GM21447 (cell line): ENCODE results near the gene PRDM10.

ENCODE experiments used
- ATAC-seq: cut with Tn5 transposase; IDR thresholded peaks from one replicate; pipeline ENCODE4 v1.9.1; 2021; ENCODE audit not compliant: unreplicated experiment

Gene PRDM10

DNA sequence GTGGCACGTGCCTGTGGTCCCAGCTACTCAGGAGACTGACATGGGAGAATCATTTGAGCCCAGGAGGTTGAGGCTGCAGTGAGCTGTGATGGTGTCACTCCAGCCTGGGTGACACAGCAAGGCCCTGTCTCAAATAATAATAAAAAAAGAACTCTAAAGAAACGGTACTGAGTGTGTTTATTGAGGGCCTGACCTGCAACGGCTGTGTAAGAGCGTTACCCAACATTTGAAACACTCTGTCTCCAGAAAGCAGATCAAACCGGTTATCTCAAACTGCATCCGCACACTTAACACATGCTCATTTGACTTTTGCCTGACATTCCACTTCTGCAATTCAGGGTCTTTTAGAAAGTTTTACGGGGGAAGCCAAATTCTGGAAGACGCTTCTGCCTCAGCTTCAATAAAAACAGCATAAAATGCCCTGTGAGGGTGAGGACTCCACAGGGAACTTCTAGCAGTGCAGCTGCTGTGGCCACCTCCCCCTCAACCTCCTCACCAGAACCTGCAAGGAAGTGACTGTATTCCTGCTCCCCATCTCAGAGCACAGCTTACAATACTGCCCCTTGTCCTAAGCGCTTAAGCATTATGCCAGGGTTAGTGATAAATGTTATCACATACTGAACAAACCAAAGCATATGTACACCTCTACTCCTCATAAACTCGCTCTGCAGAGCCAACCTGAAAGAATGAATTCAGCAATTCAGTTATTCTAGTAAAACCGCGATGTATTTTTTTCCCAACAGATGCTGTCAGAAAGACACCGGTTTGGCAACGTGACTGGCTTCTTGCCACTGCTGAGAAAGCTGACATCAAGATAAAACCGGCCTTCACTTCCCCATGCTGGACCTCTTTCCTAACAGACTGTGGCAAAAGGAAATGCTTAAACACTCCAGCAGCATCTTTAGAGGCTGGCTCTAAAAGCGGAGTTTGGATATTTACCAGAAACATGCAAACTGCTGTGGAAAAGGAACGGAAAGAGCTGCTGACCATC, 52.2 kb downstream of the PRDM10 start:
- ATAC-seq, result no peak

DNA sequence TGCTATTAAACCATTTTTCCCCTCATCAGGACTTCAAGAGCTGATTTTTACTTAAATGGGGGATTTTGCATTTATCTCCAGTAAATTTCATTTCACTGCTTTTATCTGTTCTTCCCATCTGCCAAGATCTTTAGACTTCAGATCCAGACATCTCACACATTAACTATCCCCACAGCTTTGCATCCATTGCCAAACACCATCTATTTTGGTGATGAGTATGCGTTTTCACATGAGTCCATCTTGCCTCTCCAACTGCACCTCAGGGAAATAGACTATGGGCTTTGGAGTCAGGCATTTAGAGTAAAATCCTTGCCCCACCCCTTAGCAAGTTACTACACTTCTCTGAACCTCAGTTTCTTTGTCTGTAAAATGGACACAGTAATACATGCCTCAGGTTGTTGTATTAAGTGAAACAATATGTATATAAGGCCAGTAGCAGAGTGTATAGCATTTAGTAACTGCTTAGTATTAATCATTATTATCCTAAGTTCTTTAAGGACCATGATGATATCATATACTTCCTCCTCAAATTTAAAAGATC, 53.6 kb downstream of the PRDM10 start:
- no peak for ATAC-seq

DNA sequence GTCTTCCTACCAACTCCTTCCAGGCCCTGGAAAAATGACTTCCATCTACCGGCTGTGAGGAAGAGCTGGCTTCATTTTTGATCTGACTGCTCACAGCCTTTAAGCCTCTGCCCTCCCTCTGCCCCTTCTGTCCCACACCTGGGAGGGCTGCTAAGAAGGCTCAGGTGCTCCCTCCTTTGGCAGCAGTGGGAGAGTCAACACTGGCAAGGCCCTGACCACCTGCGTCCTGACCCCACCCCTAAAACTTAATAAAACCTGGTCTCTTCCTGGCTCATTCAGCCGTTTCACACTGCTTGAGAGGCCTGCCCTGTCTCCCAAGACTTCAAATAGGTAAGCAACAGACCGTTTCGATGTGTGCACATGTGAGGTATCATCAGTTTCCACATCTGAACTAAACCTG, 55.2 kb downstream of the PRDM10 start:
- no peak for ATAC-seq

- ATAC-seq, result no peak
Measured at GRCh38 chr11:129946965-129947364, 55.7 kb downstream of the PRDM10 start.

DNA sequence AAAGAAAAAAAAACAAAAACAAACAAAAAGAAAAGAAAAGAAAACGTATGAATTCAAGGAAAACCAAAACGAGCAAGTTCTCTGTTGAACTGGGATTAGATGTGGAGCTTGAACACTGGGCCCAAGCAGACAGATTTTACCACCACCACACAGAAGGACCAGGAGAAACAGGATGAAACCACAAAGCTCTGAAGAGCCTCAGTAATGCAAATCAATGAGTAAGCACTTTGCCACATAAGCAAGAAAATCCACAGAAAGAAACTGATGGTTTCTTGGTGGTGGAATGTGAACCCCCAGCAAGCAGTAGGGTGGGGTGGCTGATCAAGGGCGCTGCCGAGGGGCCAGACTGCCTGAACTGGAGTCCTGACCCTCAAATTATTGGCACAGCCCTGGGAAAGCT, 56.4 kb downstream of the PRDM10 start:
- ATAC-seq, result no peak

- ATAC-seq, result no peak
Measured at GRCh38 chr11:129945373-129945772, 57.3 kb downstream of the PRDM10 start.

- ATAC-seq, result no peak
Measured at GRCh38 chr11:129944696-129945095, 57.9 kb downstream of the PRDM10 start.

DNA sequence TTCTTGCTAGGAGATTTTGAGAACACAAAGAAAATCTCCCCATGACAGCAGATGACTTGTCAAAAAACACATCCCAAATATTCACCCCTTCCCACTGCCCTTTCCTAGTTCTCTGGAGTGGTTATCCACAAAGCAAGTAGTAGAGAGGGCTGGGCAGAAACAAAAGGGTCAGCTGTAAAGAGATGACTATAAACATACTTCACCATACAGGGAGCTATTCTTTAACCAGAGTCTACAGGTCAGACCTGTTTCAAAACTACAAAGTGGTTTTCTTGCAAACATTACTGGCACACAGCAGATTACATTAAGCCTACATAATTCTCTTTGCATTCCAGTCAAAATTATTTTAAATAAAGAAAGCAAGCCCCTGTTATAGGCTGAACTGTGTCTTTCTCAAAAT, 59.6 kb downstream of the PRDM10 start:
- no peak for ATAC-seq

DNA sequence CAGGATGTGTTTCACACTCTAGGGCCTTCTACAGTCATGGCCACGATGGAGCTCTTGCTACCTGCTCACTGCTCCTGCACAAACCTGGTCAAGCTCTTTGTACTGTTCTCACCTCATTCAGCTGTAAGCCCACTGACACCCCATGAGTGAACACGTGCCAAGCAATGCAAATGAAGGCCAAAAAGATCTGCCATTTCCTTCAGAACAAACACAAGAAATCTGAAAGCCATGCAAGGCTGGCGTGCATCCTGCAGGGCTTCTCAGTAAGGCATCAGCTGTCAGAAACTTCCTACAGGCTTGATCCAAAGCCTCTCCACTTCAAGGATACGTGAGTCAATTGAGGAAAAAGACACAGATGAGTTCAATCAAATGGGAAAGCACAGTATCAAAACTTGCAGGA, 63.1 kb downstream of the PRDM10 start:
- ATAC-seq, result no peak

GRCh38 chr11:129938764-129939163, 63.9 kb downstream of the PRDM10 start:
- no peak for ATAC-seq

DNA sequence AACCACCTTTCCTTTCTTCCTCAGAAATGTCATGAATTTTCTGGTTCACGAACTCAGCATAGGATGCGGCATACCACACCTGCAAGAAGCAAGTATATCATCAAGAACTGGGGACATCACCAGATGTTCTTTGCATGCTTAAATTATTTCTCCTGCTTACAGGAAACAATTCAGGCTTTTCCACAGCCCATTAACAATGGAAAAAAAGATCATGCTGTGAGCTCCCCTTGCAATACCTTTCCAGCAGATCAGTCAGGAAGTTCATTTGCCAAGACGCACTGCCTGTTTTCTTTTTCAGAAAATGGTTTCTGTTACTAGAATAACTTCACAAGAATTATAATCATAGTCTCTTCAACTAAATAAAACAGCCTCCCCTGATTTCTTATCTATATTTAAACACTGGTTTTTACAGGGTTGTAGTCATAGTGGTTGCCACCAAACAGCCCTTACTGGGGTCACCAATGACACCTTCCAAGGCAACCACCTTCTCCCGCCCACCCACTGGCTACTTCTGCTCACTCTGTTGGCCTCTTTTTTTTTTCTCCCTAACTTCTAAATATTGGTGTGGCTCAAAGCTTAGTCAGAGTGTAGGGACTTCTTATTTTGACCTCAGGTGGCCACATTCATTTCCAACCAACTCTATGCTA, 64.9 kb downstream of the PRDM10 start:
- no peak for ATAC-seq

DNA sequence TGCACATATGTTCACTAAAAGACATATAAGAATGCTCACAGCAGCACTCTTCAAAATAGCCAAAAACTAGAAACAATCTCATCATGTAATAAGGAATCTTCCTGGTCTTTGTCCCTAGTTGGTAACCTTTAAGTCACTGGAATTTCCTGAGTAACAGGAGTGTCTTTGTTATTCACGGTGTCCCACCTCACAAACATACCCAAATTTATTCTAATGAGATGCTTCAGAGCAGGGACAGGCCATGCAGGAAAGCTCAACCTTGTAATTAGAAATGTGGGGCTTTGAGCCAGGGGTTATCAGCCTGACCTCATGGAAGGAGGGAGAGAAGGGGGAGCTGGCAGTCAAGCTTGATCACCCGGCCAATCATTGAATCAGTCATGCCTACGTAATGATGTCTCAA, 66.9 kb downstream of the PRDM10 start:
- ATAC-seq, result no peak

DNA sequence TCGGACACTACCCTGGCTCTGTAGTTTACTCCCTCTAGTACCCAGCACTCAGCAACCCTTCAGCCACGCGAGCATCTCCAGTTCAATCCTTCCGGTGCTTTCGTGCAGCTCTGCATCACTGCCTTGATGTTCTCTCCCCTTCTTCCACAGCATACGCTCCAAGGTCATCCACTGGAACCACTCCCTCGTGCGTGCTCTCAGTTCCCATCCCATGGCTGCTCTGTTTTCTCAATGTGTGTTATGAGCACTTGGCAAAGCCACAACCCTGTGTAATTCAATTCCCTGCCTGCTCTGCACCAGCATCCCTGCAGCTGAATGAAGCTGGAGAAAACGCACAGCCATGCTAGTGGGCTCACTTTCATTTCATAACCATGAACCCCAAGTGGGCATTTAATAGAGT, 68.7 kb downstream of the PRDM10 start:
- ATAC-seq, result no peak

DNA sequence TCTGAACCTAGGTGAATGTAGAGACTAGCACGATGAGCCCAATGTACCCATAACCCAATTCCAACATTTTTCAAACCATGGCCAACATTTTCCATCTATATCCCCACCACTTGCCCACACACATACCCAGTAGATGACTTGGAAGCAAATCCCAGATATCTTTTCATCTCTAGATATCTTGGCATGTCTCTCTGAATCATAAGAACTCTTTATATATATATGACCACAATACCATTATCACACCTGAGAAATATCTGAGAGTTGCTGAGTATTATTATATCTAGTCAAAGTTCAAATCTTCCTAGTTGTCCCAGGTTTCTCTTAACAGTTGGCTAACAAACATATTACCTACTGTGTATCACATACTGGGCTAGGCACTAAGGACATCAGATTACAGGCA, 69.4 kb downstream of the PRDM10 start:
- ATAC-seq, result no peak

DNA sequence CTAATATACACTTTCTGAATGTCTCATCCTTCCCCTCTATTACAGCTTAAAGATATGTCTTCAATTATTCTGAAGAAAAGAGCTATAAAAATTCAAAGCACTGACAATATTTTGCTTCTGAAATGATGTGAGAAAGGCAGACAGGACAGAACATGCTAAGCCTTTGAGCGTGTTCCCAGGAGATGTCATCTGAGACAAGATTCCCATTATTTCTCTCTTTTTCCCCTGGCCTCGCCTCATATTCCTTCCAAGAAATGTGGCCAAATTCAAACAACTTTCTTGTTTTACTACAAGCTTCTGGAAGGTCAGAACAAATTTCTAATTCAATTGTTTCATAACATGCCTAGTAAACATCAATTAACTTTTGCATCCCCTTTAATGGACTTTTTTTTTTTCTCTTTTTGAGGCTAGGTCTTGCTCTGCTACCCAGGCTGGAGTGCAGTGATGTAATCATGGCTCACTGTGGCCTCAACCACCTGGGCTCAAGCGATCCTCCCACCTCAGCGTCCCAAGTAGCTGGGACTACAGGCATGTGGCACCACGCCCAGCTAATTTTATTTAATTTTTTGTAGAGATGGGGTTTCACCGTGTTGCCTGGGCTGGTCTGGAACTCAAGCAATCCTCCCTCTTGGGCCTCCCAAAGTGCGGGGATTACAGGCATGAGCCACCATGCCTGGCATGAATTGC, 70.1 kb downstream of the PRDM10 start:
- no peak for ATAC-seq

- no peak for ATAC-seq
Measured at GRCh38 chr11:129930743-129931142, 71.9 kb downstream of the PRDM10 start.

DNA sequence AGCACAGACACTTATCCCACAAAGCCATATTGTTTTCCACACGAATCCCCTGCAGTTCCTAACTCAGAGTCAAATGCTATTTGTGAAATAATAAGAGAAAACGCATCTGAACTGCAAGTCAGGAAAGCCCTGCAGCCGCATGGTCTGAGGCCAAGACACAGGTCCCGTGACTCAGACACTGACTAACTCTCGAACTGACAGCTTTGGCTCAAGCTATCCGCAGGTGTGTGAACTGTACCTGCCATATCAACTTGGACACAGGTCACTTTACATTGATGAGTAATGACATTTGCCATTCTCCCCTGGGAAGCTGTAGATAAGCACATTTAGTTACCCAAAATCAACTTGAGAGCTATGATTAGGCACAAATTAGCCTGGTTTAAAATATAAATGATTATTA, 72.3 kb downstream of the PRDM10 start:
- ATAC-seq, result no peak

DNA sequence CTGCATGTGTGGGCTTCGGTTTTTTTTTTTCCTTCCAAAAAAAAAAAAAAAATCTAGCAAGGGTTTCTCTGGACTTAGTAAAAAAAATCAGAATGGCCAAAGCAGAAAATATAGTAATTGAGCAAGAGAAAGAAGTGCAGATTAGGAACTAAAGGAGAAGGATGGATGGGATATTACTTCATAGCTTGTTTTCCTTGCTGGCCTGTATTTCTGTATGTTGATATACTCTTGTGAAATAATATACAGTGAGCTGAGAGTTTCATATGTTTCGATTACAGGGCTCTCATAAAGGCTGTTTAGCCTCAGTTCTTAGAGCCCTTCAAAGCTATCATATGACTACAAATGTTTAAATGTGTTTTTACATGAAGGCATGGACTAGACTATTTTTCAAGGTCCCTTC, 72.9 kb downstream of the PRDM10 start:
- no peak for ATAC-seq

GRCh38 chr11:129928923-129929692, 73.5 kb downstream of the PRDM10 start:
- no peak for ATAC-seq

- no peak for ATAC-seq
Measured at GRCh38 chr11:129922674-129923073, 80.0 kb downstream of the PRDM10 start.

GRCh38 chr11:129918361-129918760, 84.3 kb downstream of the PRDM10 start:
- ATAC-seq, result no peak
